HG02642 (cell line): ENCODE measurements around the gene FBL.
"Not testable (repeated sequence)": the region's sequence is repeated elsewhere in the genome, so short reads cannot be mapped to it uniquely, and the experiment has no call there.

Experiments used
- ATAC-seq: cut with Tn5 transposase; IDR thresholded peaks from one replicate; pipeline ENCODE4 v1.9.1; 2021; ENCODE audit warnings: mild to moderate bottlenecking; ENCODE audit not compliant: unreplicated experiment, poor library complexity

Gene FBL

GRCh38 chr19:39877982-39878381 is 31.8 kb upstream of the FBL start:
- ATAC-seq: not testable (repeated sequence)

- not testable (repeated sequence) for ATAC-seq
Observed at GRCh38 chr19:39877488-39877887, 31.3 kb upstream of the FBL start.

- ATAC-seq: not testable (repeated sequence)
Observed at GRCh38 chr19:39876486-39876885, 30.3 kb upstream of the FBL start.

- not testable (repeated sequence) for ATAC-seq
Observed at GRCh38 chr19:39875401-39875864, 29.3 kb upstream of the FBL start.

- ATAC-seq: no peak
Observed at GRCh38 chr19:39874404-39874803, 28.2 kb upstream of the FBL start.

GRCh38 chr19:39873385-39873784 is 27.2 kb upstream of the FBL start:
- ATAC-seq: no peak

GRCh38 chr19:39871886-39872866 is 26.0 kb upstream of the FBL start:
- ATAC-seq: no peak

- ATAC-seq: no peak
Observed at GRCh38 chr19:39871362-39871761, 25.2 kb upstream of the FBL start.

- no peak for ATAC-seq
Observed at GRCh38 chr19:39870171-39870971, 24.2 kb upstream of the FBL start.

GRCh38 chr19:39867952-39868351 is 21.8 kb upstream of the FBL start:
- ATAC-seq: no peak

GRCh38 chr19:39867133-39867532 is 21.0 kb upstream of the FBL start:
- no peak for ATAC-seq

GRCh38 chr19:39865953-39866352 is 19.8 kb upstream of the FBL start:
- ATAC-seq: no peak

- no peak for ATAC-seq
Observed at GRCh38 chr19:39865186-39865585, 19.0 kb upstream of the FBL start.

GRCh38 chr19:39864118-39864517 is 17.9 kb upstream of the FBL start:
- ATAC-seq: no peak

- ATAC-seq: no peak
Observed at GRCh38 chr19:39858541-39858940, 12.4 kb upstream of the FBL start.

- no peak for ATAC-seq
Observed at GRCh38 chr19:39852882-39853281, 6.7 kb upstream of the FBL start.

GRCh38 chr19:39850892-39851291 is 4.7 kb upstream of the FBL start:
- ATAC-seq: no peak

- ATAC-seq: no peak
Observed at GRCh38 chr19:39848392-39848791, 2.2 kb upstream of the FBL start.

GRCh38 chr19:39847525-39847924 is 1.3 kb upstream of the FBL start:
- ATAC-seq: no peak

GRCh38 chr19:39846678-39847486 is 703 bp upstream of the FBL start:
- peak; percentile 10 for ATAC-seq
